Testis (tissue), 2 donors: Measurements from ENCODE around the gene CCDC15.

Experiments used
- CTCF ChIP-seq, 3 experiments: fragments of 450-650 bp in 2 of 3; fragments of 200-600 bp in 1 of 3; sonication (generic) in 1 of 3; IDR thresholded peaks; one replicate each; pipeline ENCODE4 v1.5.1; 2016 to 2019; ENCODE audit warnings: antibody characterized with exemption in 3 of 3, mild to moderate bottlenecking in 2 of 3, moderate library complexity in 1 of 3
- POLR2A ChIP-seq: fragments of 450-650 bp; IDR thresholded peaks from one replicate; pipeline ENCODE4 v1.6.1; 2017; ENCODE audit warnings: antibody characterized with exemption, mild to moderate bottlenecking, moderate library complexity

- TF ChIP-seq CTCF (IDR thresholded peaks at IDR 0.05): no peak
- TF ChIP-seq POLR2A: no peak
Measured at GRCh38 chr11:124976531-124976930, 22.5 kb downstream of the CCDC15 start.
